ENCODE results near the gene BIRC6. TPM values are rescaled to one million over a fixed set of nuclear protein-coding genes. Genes with fewer than 3 reads are reported as not detected.

Gene BIRC6
- total and polyA plus RNA-seq, 2 experiments from 2014 or later = 17.8 to 106 TPM

DNA sequence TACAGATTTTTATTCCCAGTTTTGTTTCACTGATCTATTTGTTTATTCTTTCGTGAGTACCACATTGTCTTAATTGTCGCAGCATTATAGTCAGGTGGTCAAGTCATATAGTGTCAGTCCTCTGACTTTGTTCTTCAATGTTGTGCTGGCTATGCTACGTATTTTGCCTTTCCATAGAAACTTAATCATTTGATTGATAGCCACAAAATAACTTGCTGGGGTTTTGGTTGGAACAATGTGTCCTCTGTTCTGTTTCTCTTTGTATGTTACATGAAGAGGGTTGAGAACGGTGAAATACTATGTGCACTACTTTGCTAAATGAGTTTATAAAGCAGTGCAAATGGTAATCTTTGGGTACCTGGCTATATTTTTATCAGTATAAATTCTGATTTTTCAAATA, 206.1 kb downstream of the BIRC6 start:
- no peak overlapping the region for H3K27ac ChIP-seq
- H3K4me2 ChIP-seq = no peak overlapping the region
- H3K9me2 ChIP-seq (replicated peaks; ENCODE audit: insufficient read depth) = no peaks in the 10 kb centered on the region
- WGBS (ENCODE audit: low lambda C conversion rate, missing lambda C conversion rate) = 96% methylated on average over 4 of the region's 4 CpGs
- DNase-seq (ENCODE audit: low spot score) = no peak
- no peaks in the 10 kb centered on the region for H4K20me1 ChIP-seq (ENCODE audit: insufficient read depth, poor library complexity, severe bottlenecking)
- H2AFZ ChIP-seq = no peak overlapping the region
- H3K4me3 ChIP-seq = no peak overlapping the region
- H3K36me3 ChIP-seq (replicated peaks; ENCODE audit: insufficient read depth, low read depth) = no peaks in the 10 kb centered on the region
- H3K27me3 ChIP-seq = no peaks in the 10 kb centered on the region
- TF ChIP-seq, protein P1, sequence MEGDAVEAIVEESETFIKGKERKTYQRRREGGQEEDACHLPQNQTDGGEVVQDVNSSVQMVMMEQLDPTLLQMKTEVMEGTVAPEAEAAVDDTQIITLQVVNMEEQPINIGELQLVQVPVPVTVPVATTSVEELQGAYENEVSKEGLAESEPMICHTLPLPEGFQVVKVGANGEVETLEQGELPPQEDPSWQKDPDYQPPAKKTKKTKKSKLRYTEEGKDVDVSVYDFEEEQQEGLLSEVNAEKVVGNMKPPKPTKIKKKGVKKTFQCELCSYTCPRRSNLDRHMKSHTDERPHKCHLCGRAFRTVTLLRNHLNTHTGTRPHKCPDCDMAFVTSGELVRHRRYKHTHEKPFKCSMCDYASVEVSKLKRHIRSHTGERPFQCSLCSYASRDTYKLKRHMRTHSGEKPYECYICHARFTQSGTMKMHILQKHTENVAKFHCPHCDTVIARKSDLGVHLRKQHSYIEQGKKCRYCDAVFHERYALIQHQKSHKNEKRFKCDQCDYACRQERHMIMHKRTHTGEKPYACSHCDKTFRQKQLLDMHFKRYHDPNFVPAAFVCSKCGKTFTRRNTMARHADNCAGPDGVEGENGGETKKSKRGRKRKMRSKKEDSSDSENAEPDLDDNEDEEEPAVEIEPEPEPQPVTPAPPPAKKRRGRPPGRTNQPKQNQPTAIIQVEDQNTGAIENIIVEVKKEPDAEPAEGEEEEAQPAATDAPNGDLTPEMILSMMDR (IDR thresholded peaks at IDR 0.05; ENCODE audit: poor library complexity) = no peak
- no peak for TF ChIP-seq EZH2 (IDR thresholded peaks at IDR 0.05; ENCODE audit: borderline replicate concordance)
- no peak for TF ChIP-seq EZH2phosphoT487 (IDR thresholded peaks at IDR 0.05; ENCODE audit: low read depth, severe bottlenecking, unreplicated experiment)
- no peaks in the 10 kb centered on the region for H3K79me2 ChIP-seq
- H3K4me1 ChIP-seq (ENCODE audit: insufficient read depth) = no peaks in the 10 kb centered on the region
- H3K9me3 ChIP-seq (ENCODE audit: low read depth) = no peaks in the 10 kb centered on the region

DNA sequence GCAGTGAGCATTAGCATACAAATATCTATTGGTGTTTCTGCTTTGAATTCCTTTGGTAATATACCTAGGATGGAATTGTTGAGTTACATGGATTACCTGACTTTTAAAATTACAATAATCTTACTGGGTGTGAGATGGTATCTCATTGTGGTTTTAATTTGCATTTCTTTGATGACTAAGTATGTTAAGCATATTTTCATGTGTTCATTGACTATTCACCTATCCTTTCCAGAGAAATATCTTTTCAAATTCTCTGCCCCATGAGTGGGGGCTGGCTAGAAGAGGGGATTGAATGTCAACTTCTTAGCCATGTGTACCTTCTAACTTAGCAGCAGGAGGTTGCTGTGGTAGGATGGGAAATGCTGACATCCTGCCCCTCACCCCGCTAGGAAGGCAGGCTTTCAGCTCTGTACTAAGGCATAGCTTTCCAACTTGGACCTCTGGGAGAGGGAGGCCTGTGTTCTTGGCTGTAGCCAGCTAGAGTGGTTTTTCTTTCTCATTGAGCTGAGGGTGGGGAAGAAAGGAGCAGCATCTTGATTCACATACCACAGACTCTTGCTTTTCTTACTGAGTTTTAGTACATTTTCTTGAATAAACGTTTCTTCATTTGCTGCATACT, 207.7 kb downstream of the BIRC6 start:
- TF ChIP-seq EZH2phosphoT487 (IDR thresholded peaks at IDR 0.05; ENCODE audit: low read depth, severe bottlenecking, unreplicated experiment) = no peak
- TF ChIP-seq EZH2 (IDR thresholded peaks at IDR 0.05; ENCODE audit: borderline replicate concordance) = no peak
- TF ChIP-seq, protein P1 (IDR thresholded peaks at IDR 0.05; ENCODE audit: poor library complexity) = no peak

DNA sequence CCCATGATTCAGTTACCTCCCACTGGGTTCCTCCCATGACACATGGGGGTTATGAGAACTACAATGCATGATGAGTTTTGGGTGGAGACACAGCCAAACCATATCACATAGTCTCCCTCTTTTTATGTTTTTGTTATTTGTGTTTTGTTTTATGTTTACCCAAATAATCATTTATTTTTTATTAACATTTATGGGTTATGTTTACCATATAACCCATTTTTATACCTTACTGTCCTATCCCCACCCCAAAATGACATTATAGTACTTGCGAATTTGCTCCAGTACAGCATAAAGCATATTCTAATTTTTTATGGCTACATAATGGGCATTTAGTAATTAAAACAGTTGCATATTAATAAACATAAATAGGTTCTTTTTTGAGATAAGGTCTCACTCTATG, 209.1 kb downstream of the BIRC6 start:
- WGBS (ENCODE audit: low lambda C conversion rate, missing lambda C conversion rate) = 100% methylated on average over 1 of the region's 1 CpG
- no peak overlapping the region for H3K4me2 ChIP-seq
- peaks cover 3% of the 10 kb centered on the region for H3K79me2 ChIP-seq
- no peak overlapping the region for H3K4me3 ChIP-seq
- TF ChIP-seq EZH2 (IDR thresholded peaks at IDR 0.05; ENCODE audit: borderline replicate concordance) (no peak), EZH2phosphoT487 (IDR thresholded peaks at IDR 0.05; ENCODE audit: low read depth, severe bottlenecking, unreplicated experiment) (no peak)
- TF ChIP-seq, protein P1 (IDR thresholded peaks at IDR 0.05; ENCODE audit: poor library complexity) = no peak
- DNase-seq (ENCODE audit: low spot score) = no peak
- H3K27me3 ChIP-seq = no peaks in the 10 kb centered on the region
- H3K4me1 ChIP-seq (ENCODE audit: insufficient read depth) = no peaks in the 10 kb centered on the region
- H2AFZ ChIP-seq = no peak overlapping the region
- no peaks in the 10 kb centered on the region for H3K9me2 ChIP-seq (replicated peaks; ENCODE audit: insufficient read depth)
- H4K20me1 ChIP-seq (ENCODE audit: insufficient read depth, poor library complexity, severe bottlenecking) = no peaks in the 10 kb centered on the region
- H3K36me3 ChIP-seq (replicated peaks; ENCODE audit: insufficient read depth, low read depth) = no peaks in the 10 kb centered on the region
- H3K9me3 ChIP-seq (ENCODE audit: low read depth) = no peaks in the 10 kb centered on the region
- no peak overlapping the region for H3K27ac ChIP-seq

More for the DNA sequence above, 207.7 kb downstream of the BIRC6 start:
- no peak overlapping the region for H2AFZ ChIP-seq
- no peaks in the 10 kb centered on the region for H3K9me3 ChIP-seq (ENCODE audit: low read depth)
- H3K4me3 ChIP-seq = no peak overlapping the region
- WGBS (ENCODE audit: low lambda C conversion rate, missing lambda C conversion rate) = 84% methylated on average over 2 of the region's 2 CpGs
- no peak overlapping the region for H3K4me2 ChIP-seq
- H3K79me2 ChIP-seq = no peaks in the 10 kb centered on the region
- H3K4me1 ChIP-seq (ENCODE audit: insufficient read depth) = no peaks in the 10 kb centered on the region
- no peaks in the 10 kb centered on the region for H4K20me1 ChIP-seq (ENCODE audit: insufficient read depth, poor library complexity, severe bottlenecking)
- DNase-seq (ENCODE audit: low spot score) = no peak
- H3K27me3 ChIP-seq = no peaks in the 10 kb centered on the region
- no peak overlapping the region for H3K27ac ChIP-seq
- H3K36me3 ChIP-seq (replicated peaks; ENCODE audit: insufficient read depth, low read depth) = no peaks in the 10 kb centered on the region
- no peaks in the 10 kb centered on the region for H3K9me2 ChIP-seq (replicated peaks; ENCODE audit: insufficient read depth)
